Measurements from ENCODE around the gene TRIM40. TPM values are rescaled to one million over a fixed set of nuclear protein-coding genes. Genes with fewer than 3 reads are reported as not detected.

Gene TRIM40
- total RNA-seq, 1 experiment from 2014 or later = not detected

GRCh38 chr6:30180145-30180544 lies 44.2 kb downstream of the TRIM40 start:
- no TSS peak for BruUV-seq (replicated peaks)
- POLR2A ChIA-PET = no interaction called here
- Histone ChIP-seq H3K9me3 (ENCODE audit: control insufficient read depth in 1 of 2, insufficient read depth in 1 of 2, low read depth in 1 of 2, low read length in 2 of 2) (peaks cover 0 to 8% of the 10 kb centered on the region in 2 experiments; a peak in 1 of 4 replicates), H3K9me2 (ENCODE audit: insufficient read depth) (no peaks in the 10 kb centered on the region), H3K79me2 (ENCODE audit: insufficient read depth, low read length) (no peaks in the 10 kb centered on the region), H4K20me1 (ENCODE audit: insufficient read depth) (no peaks in the 10 kb centered on the region), H2AFZ (ENCODE audit: low read depth, low read length, poor library complexity, severe bottlenecking) (no peak overlapping the region), H3K4me1 (ENCODE audit: control insufficient read depth in 1 of 2, insufficient read depth in 2 of 2, low read length in 2 of 2) (no peaks in the 10 kb centered on the region), H3K27me3 (ENCODE audit: insufficient read depth, low read length) (no peaks in the 10 kb centered on the region), H3K4me3 (replicated peaks in 1 of 2; ENCODE audit: low read depth in 1 of 2, low read length in 2 of 2) (no peak overlapping the region), H3K9ac (ENCODE audit: low read length) (no peak overlapping the region), H3K27ac (ENCODE audit: low read depth, low read length) (no peak overlapping the region), H3K36me3 (ENCODE audit: control insufficient read depth in 1 of 2, insufficient read depth in 2 of 2, low read length in 2 of 2) (no peaks in the 10 kb centered on the region), H3K4me2 (ENCODE audit: low read length) (no peak overlapping the region)
- TF ChIP-seq ZNF274 (IDR thresholded peaks at IDR 0.05; ENCODE audit: low read depth, low read length) = no peak
- no peak for TF ChIP-seq SIN3A (IDR thresholded peaks at IDR 0.05; ENCODE audit: low read depth)
- TF ChIP-seq FOSL1 (IDR thresholded peaks at IDR 0.05; ENCODE audit: low read depth) = no peak
- no peak for TF ChIP-seq SP1 (IDR thresholded peaks at IDR 0.05; ENCODE audit: low read depth)
- RAD21 ChIA-PET (ENCODE audit: low non-redundant PET in 1 of 2, low total read pairs in 2 of 2, uncharacterized antibody in 2 of 2, unreplicated experiment in 2 of 2) = no interaction called here
- no peak for DNase-seq (ENCODE audit: low read depth, low spot score)
- CTCF ChIA-PET = no interaction called here
- no peak for ATAC-seq
- intact Hi-C loops (cut with micrococcal nuclease) = no loop called here

- ATAC-seq (no peak), DNase-seq (ENCODE audit: low read depth, low spot score) (no peak)
- intact Hi-C loops (cut with micrococcal nuclease) = no loop called here
- H3K9me3 ChIP-seq (ENCODE audit: control insufficient read depth in 1 of 2, insufficient read depth in 1 of 2, low read depth in 1 of 2, low read length in 2 of 2) = peaks cover 0 to 6% of the 10 kb centered on the region in 2 experiments; a peak in 1 of 4 replicates
- no TSS peak for BruUV-seq (replicated peaks)
- H3K4me1 ChIP-seq (ENCODE audit: control insufficient read depth in 1 of 2, insufficient read depth in 2 of 2, low read length in 2 of 2) = no peaks in the 10 kb centered on the region
- ChIA-PET CTCF (no interaction called here), POLR2A (no interaction called here), RAD21 (ENCODE audit: low non-redundant PET in 1 of 2, low total read pairs in 2 of 2, uncharacterized antibody in 2 of 2, unreplicated experiment in 2 of 2) (no interaction called here)
- H3K36me3 ChIP-seq (ENCODE audit: control insufficient read depth in 1 of 2, insufficient read depth in 2 of 2, low read length in 2 of 2) = peaks cover 22 to 28% of the 10 kb centered on the region in 2 experiments; a peak in 2 of 4 replicates
- H2AFZ ChIP-seq (ENCODE audit: low read depth, low read length, poor library complexity, severe bottlenecking) = no peak overlapping the region
- H3K27ac ChIP-seq (ENCODE audit: low read depth, low read length) = no peak overlapping the region
- TF ChIP-seq CBX3 (IDR thresholded peaks at IDR 0.05; ENCODE audit: low read depth) = no peak
- no peak for TF ChIP-seq JUND (IDR thresholded peaks at IDR 0.05)
- TF ChIP-seq YY1 (IDR thresholded peaks at IDR 0.05; ENCODE audit: extremely low read depth, insufficient replicate concordance, low read depth, low read length) = no peak
- no peak for TF ChIP-seq TCF7L2 (IDR thresholded peaks at IDR 0.05; ENCODE audit: borderline replicate concordance, extremely low read depth, insufficient read depth, insufficient read length)
- no peak for TF ChIP-seq FOSL1 (IDR thresholded peaks at IDR 0.05; ENCODE audit: low read depth)
- no peak for TF ChIP-seq ATF3 (IDR thresholded peaks at IDR 0.05)
- TF ChIP-seq, protein P1, sequence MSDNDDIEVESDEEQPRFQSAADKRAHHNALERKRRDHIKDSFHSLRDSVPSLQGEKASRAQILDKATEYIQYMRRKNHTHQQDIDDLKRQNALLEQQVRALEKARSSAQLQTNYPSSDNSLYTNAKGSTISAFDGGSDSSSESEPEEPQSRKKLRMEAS (IDR thresholded peaks at IDR 0.05) = no peak
- TF ChIP-seq, protein P2, sequence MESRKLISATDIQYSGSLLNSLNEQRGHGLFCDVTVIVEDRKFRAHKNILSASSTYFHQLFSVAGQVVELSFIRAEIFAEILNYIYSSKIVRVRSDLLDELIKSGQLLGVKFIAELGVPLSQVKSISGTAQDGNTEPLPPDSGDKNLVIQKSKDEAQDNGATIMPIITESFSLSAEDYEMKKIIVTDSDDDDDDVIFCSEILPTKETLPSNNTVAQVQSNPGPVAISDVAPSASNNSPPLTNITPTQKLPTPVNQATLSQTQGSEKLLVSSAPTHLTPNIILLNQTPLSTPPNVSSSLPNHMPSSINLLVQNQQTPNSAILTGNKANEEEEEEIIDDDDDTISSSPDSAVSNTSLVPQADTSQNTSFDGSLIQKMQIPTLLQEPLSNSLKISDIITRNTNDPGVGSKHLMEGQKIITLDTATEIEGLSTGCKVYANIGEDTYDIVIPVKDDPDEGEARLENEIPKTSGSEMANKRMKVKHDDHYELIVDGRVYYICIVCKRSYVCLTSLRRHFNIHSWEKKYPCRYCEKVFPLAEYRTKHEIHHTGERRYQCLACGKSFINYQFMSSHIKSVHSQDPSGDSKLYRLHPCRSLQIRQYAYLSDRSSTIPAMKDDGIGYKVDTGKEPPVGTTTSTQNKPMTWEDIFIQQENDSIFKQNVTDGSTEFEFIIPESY (IDR thresholded peaks at IDR 0.05; ENCODE audit: extremely low read depth, insufficient replicate concordance, low read length) = no peak
- TF ChIP-seq, protein P3, sequence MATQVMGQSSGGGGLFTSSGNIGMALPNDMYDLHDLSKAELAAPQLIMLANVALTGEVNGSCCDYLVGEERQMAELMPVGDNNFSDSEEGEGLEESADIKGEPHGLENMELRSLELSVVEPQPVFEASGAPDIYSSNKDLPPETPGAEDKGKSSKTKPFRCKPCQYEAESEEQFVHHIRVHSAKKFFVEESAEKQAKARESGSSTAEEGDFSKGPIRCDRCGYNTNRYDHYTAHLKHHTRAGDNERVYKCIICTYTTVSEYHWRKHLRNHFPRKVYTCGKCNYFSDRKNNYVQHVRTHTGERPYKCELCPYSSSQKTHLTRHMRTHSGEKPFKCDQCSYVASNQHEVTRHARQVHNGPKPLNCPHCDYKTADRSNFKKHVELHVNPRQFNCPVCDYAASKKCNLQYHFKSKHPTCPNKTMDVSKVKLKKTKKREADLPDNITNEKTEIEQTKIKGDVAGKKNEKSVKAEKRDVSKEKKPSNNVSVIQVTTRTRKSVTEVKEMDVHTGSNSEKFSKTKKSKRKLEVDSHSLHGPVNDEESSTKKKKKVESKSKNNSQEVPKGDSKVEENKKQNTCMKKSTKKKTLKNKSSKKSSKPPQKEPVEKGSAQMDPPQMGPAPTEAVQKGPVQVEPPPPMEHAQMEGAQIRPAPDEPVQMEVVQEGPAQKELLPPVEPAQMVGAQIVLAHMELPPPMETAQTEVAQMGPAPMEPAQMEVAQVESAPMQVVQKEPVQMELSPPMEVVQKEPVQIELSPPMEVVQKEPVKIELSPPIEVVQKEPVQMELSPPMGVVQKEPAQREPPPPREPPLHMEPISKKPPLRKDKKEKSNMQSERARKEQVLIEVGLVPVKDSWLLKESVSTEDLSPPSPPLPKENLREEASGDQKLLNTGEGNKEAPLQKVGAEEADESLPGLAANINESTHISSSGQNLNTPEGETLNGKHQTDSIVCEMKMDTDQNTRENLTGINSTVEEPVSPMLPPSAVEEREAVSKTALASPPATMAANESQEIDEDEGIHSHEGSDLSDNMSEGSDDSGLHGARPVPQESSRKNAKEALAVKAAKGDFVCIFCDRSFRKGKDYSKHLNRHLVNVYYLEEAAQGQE (IDR thresholded peaks at IDR 0.05; ENCODE audit: low read depth) = no peak
- no peak for TF ChIP-seq SP1 (IDR thresholded peaks at IDR 0.05; ENCODE audit: low read depth)
- TF ChIP-seq ELF1 (IDR thresholded peaks at IDR 0.05; ENCODE audit: borderline replicate concordance, low read depth) = no peak
- H3K27me3 ChIP-seq (ENCODE audit: insufficient read depth, low read length) = no peaks in the 10 kb centered on the region
- H3K4me2 ChIP-seq (ENCODE audit: low read length) = no peak overlapping the region
- no peak overlapping the region for H3K9ac ChIP-seq (ENCODE audit: low read length)
- H3K9me2 ChIP-seq (ENCODE audit: insufficient read depth) = no peaks in the 10 kb centered on the region
- no peaks in the 10 kb centered on the region for H4K20me1 ChIP-seq (ENCODE audit: insufficient read depth)
- H3K79me2 ChIP-seq (ENCODE audit: insufficient read depth, low read length) = no peaks in the 10 kb centered on the region
- H3K4me3 ChIP-seq (replicated peaks in 1 of 2; ENCODE audit: low read depth in 1 of 2, low read length in 2 of 2) = no peak overlapping the region
Observed at GRCh38 chr6:30184417-30185031, 48.6 kb downstream of the TRIM40 start.

Measured in HCT116 (cell line).